Peyer's patch (tissue), 4 donors: ENCODE results near the gene RNF14. TPM values are rescaled to one million over a fixed set of nuclear protein-coding genes. Genes with fewer than 3 reads are reported as not detected.

Experiments
- DNase-seq, 3 donors: peaks; one replicate each; pipeline ENCODE4 v3.0.0-alpha.2; 2017 to 2019
- H3K27ac ChIP-seq, 4 donors: fragments of 200-600 bp; sonication (generic); one replicate each; pipeline ENCODE4 v1.5.1; 2016 to 2019
- H3K27me3 ChIP-seq, 2 donors: fragments of 200-600 bp; sonication (generic); one replicate each; pipeline ENCODE4 v1.5.1; 2019
- H3K36me3 ChIP-seq, 3 donors: fragments of 200-600 bp; sonication (generic); one replicate each; pipeline ENCODE4 v1.5.1; 2016 to 2019
- H3K4me1 ChIP-seq, 4 donors: fragments of 200-600 bp; sonication (generic); one replicate each; pipeline ENCODE4 v1.5.1; 2016 to 2019
- H3K4me3 ChIP-seq, 4 donors: fragments of 200-600 bp; sonication (generic); 1 replicate in 3 of 4; 2 replicates in 1 of 4; pipeline ENCODE4 v1.5.1; 2016 to 2019; ENCODE audit warnings: mild to moderate bottlenecking in 1 of 4
- H3K9me3 ChIP-seq, 4 donors: fragments of 200-600 bp; sonication (generic); one replicate each; pipeline ENCODE4 v1.5.1; 2016 to 2019; ENCODE audit warnings: mild to moderate bottlenecking in 1 of 4
- CTCF ChIP-seq, 6 experiments: fragments of 450-650 bp in 4 of 6; fragments of 200-600 bp in 2 of 6; sonication (generic) in 1 of 6; IDR thresholded peaks; one replicate each; pipeline ENCODE4 v1.5.1; 2017 to 2019; ENCODE audit warnings: antibody characterized with exemption in 6 of 6, mild to moderate bottlenecking in 3 of 6, moderate library complexity in 1 of 6
- POLR2A ChIP-seq, 2 donors: fragments of 450-650 bp; IDR thresholded peaks; one replicate each; pipeline ENCODE4 v1.5.1; 2017; ENCODE audit warnings: antibody characterized with exemption in 2 of 2, mild to moderate bottlenecking in 2 of 2, moderate library complexity in 2 of 2
- total RNA-seq, 4 donors: library from RNA; depleted of rRNA; stranded (reverse); fragments of >200 nt; gene quantifications; one replicate each; pipeline ENCODE4 v1.1.0, GENCODE V29; 2016

RNF14 gene
- total RNA-seq, 4 donors from 2014 or later = 20.6 to 37.8 (median 34.6) TPM

DNA sequence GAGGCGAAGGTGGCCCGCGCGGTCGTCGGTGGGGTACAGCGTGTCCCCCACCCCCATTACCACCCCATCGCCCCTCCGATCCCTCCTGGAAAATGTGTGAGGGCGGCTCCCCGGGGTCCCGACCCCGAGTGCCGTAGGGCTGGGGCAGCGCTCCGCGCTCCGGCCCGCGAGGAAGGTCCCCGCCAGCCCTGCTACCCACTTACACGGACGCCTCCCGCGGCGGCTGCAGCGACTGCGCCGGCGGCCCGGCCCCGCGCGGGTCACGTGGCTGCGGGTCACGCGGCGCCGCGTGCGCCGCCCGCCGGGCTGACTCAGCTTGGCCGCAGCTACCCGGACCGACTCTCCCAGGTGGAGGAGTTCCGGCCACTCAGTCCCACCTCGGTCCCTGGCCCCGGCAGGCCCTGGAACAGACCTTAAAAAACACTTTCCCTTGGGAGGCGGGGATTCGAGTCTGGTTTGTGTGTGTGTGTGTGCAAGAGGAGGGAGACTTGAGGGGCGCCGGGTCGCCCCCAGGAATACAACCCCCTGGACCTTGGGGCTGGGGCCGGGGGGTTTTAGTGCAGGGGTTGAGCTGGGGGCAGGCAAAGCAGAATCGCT is 44.0 kb downstream of the RNF14 start, which contains the start of gene GNPDA1:
GNPDA1 (minus strand) TSS at position 236 of the 597 bp plus-strand sequence. CDS start 992 bp downstream, outside the sequence.
- Histone ChIP-seq H3K9me3 (no peaks in the 10 kb centered on the region), H3K36me3 (no peaks in the 10 kb centered on the region), H3K4me1 (peaks cover 0 to 31% (median 3%) of the 10 kb centered on the region in 4 donors), H3K27ac (peak within 1 kb of the TSS; percentile 77 to 93 (median 80)), H3K27me3 (no peaks in the 10 kb centered on the region), H3K4me3 (peak within 1 kb of the TSS; percentile 53 to 69 (median 62))
- TF ChIP-seq POLR2A (IDR thresholded peaks at IDR 0.05) (peak; percentile 22 to 69), CTCF (IDR thresholded peaks at IDR 0.05) (peak in 3 of 6 experiments; percentile 48 to 49 (median 48))
- peak; percentile 77 to 91 (median 91) for DNase-seq

GRCh38 chr5:142013734-142014521 is 45.0 kb downstream of the RNF14 start:
- H3K27ac ChIP-seq = peak overlapping the region; percentile 77 to 93 (median 80)
- DNase-seq = peak in 2 of 3 donors; percentile 73 to 84
- TF ChIP-seq POLR2A (IDR thresholded peaks at IDR 0.05) = no peak
- H3K9me3 ChIP-seq = no peaks in the 10 kb centered on the region
- H3K4me1 ChIP-seq = peaks cover 0 to 31% (median 3%) of the 10 kb centered on the region in 4 donors
- H3K4me3 ChIP-seq = no peak overlapping the region
- H3K36me3 ChIP-seq = no peaks in the 10 kb centered on the region
- H3K27me3 ChIP-seq = no peaks in the 10 kb centered on the region

GRCh38 chr5:142014911-142015584 is 46.1 kb downstream of the RNF14 start:
- no peak overlapping the region for H3K4me3 ChIP-seq
- TF ChIP-seq POLR2A (IDR thresholded peaks at IDR 0.05) (no peak), CTCF (IDR thresholded peaks at IDR 0.05) (peak; percentile 32 to 72 (median 62))
- peak in 1 of 3 donors; percentile 35 for DNase-seq
- peaks cover 0 to 31% (median 3%) of the 10 kb centered on the region in 4 donors for H3K4me1 ChIP-seq
- no peaks in the 10 kb centered on the region for H3K36me3 ChIP-seq
- H3K9me3 ChIP-seq = no peaks in the 10 kb centered on the region
- peak overlapping the region; percentile 51 to 93 (median 63) for H3K27ac ChIP-seq
- no peaks in the 10 kb centered on the region for H3K27me3 ChIP-seq

GRCh38 chr5:142015781-142016533 is 47.1 kb downstream of the RNF14 start:
- H3K4me3 ChIP-seq = no peak overlapping the region
- H3K4me1 ChIP-seq = peaks cover 0 to 31% (median 3%) of the 10 kb centered on the region in 4 donors
- DNase-seq = peak in 2 of 3 donors; percentile 44 to 60
- H3K27me3 ChIP-seq = no peaks in the 10 kb centered on the region
- TF ChIP-seq POLR2A (IDR thresholded peaks at IDR 0.05) (no peak), CTCF (IDR thresholded peaks at IDR 0.05) (no peak)
- no peaks in the 10 kb centered on the region for H3K9me3 ChIP-seq
- H3K36me3 ChIP-seq = no peaks in the 10 kb centered on the region
- peak overlapping the region; percentile 51 to 93 (median 63) for H3K27ac ChIP-seq

- no peaks in the 10 kb centered on the region for H3K36me3 ChIP-seq
Measured at GRCh38 chr5:142016556-142016955, 47.7 kb downstream of the RNF14 start.

More at GRCh38 chr5:142016556-142016955, 47.7 kb downstream of the RNF14 start:
- Histone ChIP-seq H3K27me3 (no peaks in the 10 kb centered on the region), H3K4me3 (no peak overlapping the region), H3K9me3 (no peaks in the 10 kb centered on the region), H3K4me1 (peaks cover 0 to 31% (median 3%) of the 10 kb centered on the region in 4 donors), H3K27ac (peak overlapping the region in 3 of 4 donors; percentile 62 to 93 (median 64))
- DNase-seq = no peak
- TF ChIP-seq POLR2A (IDR thresholded peaks at IDR 0.05) (no peak), CTCF (IDR thresholded peaks at IDR 0.05) (no peak)
